DMS79 (cell line): ENCODE results near the gene CIDEA.
A peak's percentile ranks its signal among the peaks of the same experiment; 100 is the strongest.
"Not testable (repeated sequence)": the region's sequence is repeated elsewhere in the genome, so short reads cannot be mapped to it uniquely, and the experiment has no call there.

Source experiments
- DNase-seq: peaks from one replicate; lab custom pipeline; 2025; lab: John Stamatoyannopoulos, UW

Gene CIDEA

GRCh38 chr18:12254136-12254819 lies at the start of gene CIDEA:
CIDEA (plus strand) TSS chr18:12254361; CDS start chr18:12254384, 23 bp downstream.
- no peak for DNase-seq

- DNase-seq = not testable (repeated sequence)
These were observed 45.6 kb upstream of the CIDEA start for GRCh38 chr18:12208296-12209153.

- not testable (repeated sequence) for DNase-seq
These were observed 41.9 kb upstream of the CIDEA start for GRCh38 chr18:12212308-12212707.

GRCh38 chr18:12214296-12215005 lies 39.7 kb upstream of the CIDEA start:
- peak; percentile 22 for DNase-seq

GRCh38 chr18:12216471-12216870 lies 37.7 kb upstream of the CIDEA start:
- not testable (repeated sequence) for DNase-seq

- not testable (repeated sequence) for DNase-seq
These were observed 35.6 kb upstream of the CIDEA start for GRCh38 chr18:12218603-12219002.

- DNase-seq = not testable (repeated sequence)
These were observed 32.1 kb upstream of the CIDEA start for GRCh38 chr18:12222041-12222440.

- not testable (repeated sequence) for DNase-seq
These were observed 30.8 kb upstream of the CIDEA start for GRCh38 chr18:12223326-12223725.

GRCh38 chr18:12226807-12227206 lies 27.4 kb upstream of the CIDEA start:
- DNase-seq = not testable (repeated sequence)

- not testable (repeated sequence) for DNase-seq
These were observed 26.6 kb upstream of the CIDEA start for GRCh38 chr18:12227399-12228186.

- not testable (repeated sequence) for DNase-seq
These were observed 25.9 kb upstream of the CIDEA start for GRCh38 chr18:12228308-12228707.

- DNase-seq = not testable (repeated sequence)
These were observed 23.6 kb upstream of the CIDEA start for GRCh38 chr18:12230561-12230960.

GRCh38 chr18:12231040-12231882 lies 22.9 kb upstream of the CIDEA start:
- DNase-seq = no peak

GRCh38 chr18:12231986-12232385 lies 22.2 kb upstream of the CIDEA start:
- DNase-seq = no peak

GRCh38 chr18:12233378-12233777 lies 20.8 kb upstream of the CIDEA start:
- DNase-seq = no peak

GRCh38 chr18:12234451-12235190 lies 19.5 kb upstream of the CIDEA start:
- no peak for DNase-seq

GRCh38 chr18:12236141-12236540 lies 18.0 kb upstream of the CIDEA start:
- no peak for DNase-seq

- DNase-seq = no peak
These were observed 17.0 kb upstream of the CIDEA start for GRCh38 chr18:12236934-12237832.

GRCh38 chr18:12238826-12239225 lies 15.3 kb upstream of the CIDEA start:
- no peak for DNase-seq
